Measurements from ENCODE around the gene ABCB1. TPM values are rescaled to one million over a fixed set of nuclear protein-coding genes. Genes with fewer than 3 reads are reported as not detected.

The ABCB1 gene
- total and polyA plus RNA-seq, 2 experiments from 2014 or later = 0.53 to 0.80 TPM

GRCh38 chr7:87596136-87596535 is 4.5 kb downstream of the ABCB1 start:
- Histone ChIP-seq H3K4me2 (no peak overlapping the region), H4K20me1 (replicated peaks; ENCODE audit: insufficient read depth) (0 out of 2 replicates have a peak, but pooled peaks cover 4% of the 10 kb centered on the region), H2AFZ (no peak overlapping the region), H3K9me2 (ENCODE audit: insufficient read depth) (no peaks in the 10 kb centered on the region), H3K4me3 (no peak overlapping the region), H3K36me3 (ENCODE audit: insufficient read depth) (no peaks in the 10 kb centered on the region), H3F3A (replicated peaks; ENCODE audit: low read depth) (no peaks in the 10 kb centered on the region), H3K4me1 (ENCODE audit: insufficient read depth) (no peaks in the 10 kb centered on the region), H3K27ac (ENCODE audit: low read depth) (no peak overlapping the region), H3K27me3 (ENCODE audit: insufficient read depth) (peaks cover 31% of the 10 kb centered on the region), H3K79me2 (replicated peaks; ENCODE audit: insufficient read depth) (no peaks in the 10 kb centered on the region)
- Mint-ChIP-seq H3K4me1 (peaks cover 7% of the 10 kb centered on the region), H3K9me3 (no peaks in the 10 kb centered on the region), H3K27me3 (ENCODE audit: insufficient read depth, low read depth, poor library complexity) (peaks cover 19% of the 10 kb centered on the region), H3K4me3 (no peak overlapping the region), H3K36me3 (ENCODE audit: low read depth) (no peaks in the 10 kb centered on the region), H3K27ac (no peak overlapping the region)
- DNase-seq (ENCODE audit: low spot score) (no peak), ATAC-seq (no peak)
- TF ChIP-seq CTCF (conservative IDR thresholded peaks at IDR 0.05; ENCODE audit: low read depth in 2 of 2) = no peak
- no peak for TF ChIP-seq JUNB (IDR thresholded peaks at IDR 0.05; ENCODE audit: unreplicated experiment)
- TF ChIP-seq, protein P1, sequence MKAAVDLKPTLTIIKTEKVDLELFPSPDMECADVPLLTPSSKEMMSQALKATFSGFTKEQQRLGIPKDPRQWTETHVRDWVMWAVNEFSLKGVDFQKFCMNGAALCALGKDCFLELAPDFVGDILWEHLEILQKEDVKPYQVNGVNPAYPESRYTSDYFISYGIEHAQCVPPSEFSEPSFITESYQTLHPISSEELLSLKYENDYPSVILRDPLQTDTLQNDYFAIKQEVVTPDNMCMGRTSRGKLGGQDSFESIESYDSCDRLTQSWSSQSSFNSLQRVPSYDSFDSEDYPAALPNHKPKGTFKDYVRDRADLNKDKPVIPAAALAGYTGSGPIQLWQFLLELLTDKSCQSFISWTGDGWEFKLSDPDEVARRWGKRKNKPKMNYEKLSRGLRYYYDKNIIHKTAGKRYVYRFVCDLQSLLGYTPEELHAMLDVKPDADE (IDR thresholded peaks at IDR 0.05) = no peak
- TF ChIP-seq, protein P2, sequence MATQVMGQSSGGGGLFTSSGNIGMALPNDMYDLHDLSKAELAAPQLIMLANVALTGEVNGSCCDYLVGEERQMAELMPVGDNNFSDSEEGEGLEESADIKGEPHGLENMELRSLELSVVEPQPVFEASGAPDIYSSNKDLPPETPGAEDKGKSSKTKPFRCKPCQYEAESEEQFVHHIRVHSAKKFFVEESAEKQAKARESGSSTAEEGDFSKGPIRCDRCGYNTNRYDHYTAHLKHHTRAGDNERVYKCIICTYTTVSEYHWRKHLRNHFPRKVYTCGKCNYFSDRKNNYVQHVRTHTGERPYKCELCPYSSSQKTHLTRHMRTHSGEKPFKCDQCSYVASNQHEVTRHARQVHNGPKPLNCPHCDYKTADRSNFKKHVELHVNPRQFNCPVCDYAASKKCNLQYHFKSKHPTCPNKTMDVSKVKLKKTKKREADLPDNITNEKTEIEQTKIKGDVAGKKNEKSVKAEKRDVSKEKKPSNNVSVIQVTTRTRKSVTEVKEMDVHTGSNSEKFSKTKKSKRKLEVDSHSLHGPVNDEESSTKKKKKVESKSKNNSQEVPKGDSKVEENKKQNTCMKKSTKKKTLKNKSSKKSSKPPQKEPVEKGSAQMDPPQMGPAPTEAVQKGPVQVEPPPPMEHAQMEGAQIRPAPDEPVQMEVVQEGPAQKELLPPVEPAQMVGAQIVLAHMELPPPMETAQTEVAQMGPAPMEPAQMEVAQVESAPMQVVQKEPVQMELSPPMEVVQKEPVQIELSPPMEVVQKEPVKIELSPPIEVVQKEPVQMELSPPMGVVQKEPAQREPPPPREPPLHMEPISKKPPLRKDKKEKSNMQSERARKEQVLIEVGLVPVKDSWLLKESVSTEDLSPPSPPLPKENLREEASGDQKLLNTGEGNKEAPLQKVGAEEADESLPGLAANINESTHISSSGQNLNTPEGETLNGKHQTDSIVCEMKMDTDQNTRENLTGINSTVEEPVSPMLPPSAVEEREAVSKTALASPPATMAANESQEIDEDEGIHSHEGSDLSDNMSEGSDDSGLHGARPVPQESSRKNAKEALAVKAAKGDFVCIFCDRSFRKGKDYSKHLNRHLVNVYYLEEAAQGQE (IDR thresholded peaks at IDR 0.05; ENCODE audit: unreplicated experiment) = no peak
- no peak for TF ChIP-seq ZNF462 (CRISPR knock-in tag; IDR thresholded peaks at IDR 0.05)
- TF ChIP-seq EZH2phosphoT487 (IDR thresholded peaks at IDR 0.05; ENCODE audit: unreplicated experiment) = no peak
- no peak for TF ChIP-seq CREB1 (CRISPR knock-in tag; IDR thresholded peaks at IDR 0.05; ENCODE audit: low read depth)
- TF ChIP-seq POLR2AphosphoS5 (IDR thresholded peaks at IDR 0.05; ENCODE audit: low read depth) = no peak
- TF ChIP-seq ZNF114 (CRISPR knock-in tag; IDR thresholded peaks at IDR 0.05) = no peak
- TF ChIP-seq STAT1 (IDR thresholded peaks at IDR 0.05; ENCODE audit: unreplicated experiment) = no peak
- no peak for TF ChIP-seq EZH2 (IDR thresholded peaks at IDR 0.05; ENCODE audit: low read depth, unreplicated experiment)

All from GM23338 (cell line).